ENCODE results near the gene ARF4.

The ARF4 gene

GRCh38 chr3:57545636-57546268 is 51.4 kb downstream of the ARF4 start:
- TF ChIP-seq, protein P1, sequence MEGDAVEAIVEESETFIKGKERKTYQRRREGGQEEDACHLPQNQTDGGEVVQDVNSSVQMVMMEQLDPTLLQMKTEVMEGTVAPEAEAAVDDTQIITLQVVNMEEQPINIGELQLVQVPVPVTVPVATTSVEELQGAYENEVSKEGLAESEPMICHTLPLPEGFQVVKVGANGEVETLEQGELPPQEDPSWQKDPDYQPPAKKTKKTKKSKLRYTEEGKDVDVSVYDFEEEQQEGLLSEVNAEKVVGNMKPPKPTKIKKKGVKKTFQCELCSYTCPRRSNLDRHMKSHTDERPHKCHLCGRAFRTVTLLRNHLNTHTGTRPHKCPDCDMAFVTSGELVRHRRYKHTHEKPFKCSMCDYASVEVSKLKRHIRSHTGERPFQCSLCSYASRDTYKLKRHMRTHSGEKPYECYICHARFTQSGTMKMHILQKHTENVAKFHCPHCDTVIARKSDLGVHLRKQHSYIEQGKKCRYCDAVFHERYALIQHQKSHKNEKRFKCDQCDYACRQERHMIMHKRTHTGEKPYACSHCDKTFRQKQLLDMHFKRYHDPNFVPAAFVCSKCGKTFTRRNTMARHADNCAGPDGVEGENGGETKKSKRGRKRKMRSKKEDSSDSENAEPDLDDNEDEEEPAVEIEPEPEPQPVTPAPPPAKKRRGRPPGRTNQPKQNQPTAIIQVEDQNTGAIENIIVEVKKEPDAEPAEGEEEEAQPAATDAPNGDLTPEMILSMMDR (IDR thresholded peaks at IDR 0.05; ENCODE audit: borderline replicate concordance, insufficient read depth, low read depth, low read length): no peak
- H3K4me3 ChIP-seq (ENCODE audit: low read depth, low read length): no peak overlapping the region

DNA sequence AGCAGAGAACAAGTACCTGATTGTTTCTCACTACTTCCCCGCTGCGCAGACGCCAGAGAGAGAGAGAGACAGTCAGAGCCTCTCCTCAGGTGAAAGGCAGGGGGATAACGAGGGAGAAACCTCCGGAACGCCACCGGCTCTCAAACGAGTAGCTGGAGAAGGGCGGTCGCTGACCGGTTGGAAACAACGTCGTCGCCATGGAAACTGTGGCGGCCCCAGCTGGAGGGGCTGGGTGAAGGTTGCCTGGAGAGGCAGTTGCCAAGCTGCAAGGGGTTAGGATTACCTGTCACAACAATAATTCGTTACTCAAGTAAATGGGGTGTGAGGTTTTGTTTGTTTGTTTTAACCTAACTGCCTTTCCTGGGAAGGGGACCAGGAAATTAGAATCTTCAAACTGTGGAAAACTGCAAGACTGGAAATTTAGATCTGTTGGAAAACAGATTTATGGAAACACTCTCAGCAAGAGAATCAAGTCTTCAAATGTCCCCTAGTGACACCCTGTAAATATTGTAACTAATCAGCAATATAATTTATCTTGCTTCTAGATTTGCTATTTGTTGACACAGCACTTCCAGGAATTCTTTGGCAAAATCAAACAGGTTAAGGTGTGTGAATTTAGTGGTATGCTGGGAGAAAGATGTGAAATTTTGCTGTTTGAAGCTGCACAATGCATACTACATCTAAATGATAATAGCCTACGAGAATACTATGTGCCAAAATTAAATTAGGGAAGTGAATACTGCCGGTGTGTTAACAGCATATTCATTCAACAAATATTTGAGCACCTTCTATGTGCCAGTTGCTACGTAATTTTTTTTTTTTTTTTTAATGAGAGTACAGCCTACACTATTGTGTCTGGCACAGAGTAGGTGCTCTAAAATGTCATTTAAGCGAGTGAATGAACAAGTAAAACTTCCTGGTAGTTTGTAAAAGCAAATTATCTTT is 52.7 kb downstream of the ARF4 start, which contains the start of gene DNAH12:
Gene DNAH12 (minus strand): TSS at position 164 of the 945 bp plus-strand sequence. CDS start 1,474 bp downstream, outside the sequence.
- H3K4me3 ChIP-seq (ENCODE audit: low read depth, low read length): no peak within 1 kb of the TSS
- TF ChIP-seq, protein P1 (IDR thresholded peaks at IDR 0.05; ENCODE audit: borderline replicate concordance, insufficient read depth, low read depth, low read length): no peak

DNA sequence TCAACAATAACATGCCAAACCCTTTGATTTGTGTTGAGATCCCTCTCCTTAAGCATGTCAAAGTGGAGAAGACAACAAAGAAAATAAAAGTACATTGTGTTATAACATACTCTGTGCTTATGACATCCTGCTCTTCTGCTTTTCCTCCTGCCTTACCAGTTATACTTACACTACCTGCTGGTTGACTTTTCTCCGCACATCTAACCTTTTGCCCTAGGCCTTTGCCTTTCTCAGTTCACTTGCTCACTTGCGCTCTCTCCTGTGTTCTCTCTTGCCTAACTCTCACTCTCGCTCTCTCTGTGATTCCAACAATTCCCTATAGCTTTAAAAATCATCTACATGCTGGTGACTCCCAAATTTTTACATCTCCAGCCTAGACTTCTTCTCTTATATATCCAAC is 58.7 kb downstream of the ARF4 start:
- TF ChIP-seq, protein P1 (IDR thresholded peaks at IDR 0.05; ENCODE audit: borderline replicate concordance, insufficient read depth, low read depth, low read length): no peak
- H3K4me3 ChIP-seq (ENCODE audit: low read depth, low read length): no peak overlapping the region

GRCh38 chr3:57530071-57530608 is 67.0 kb downstream of the ARF4 start:
- TF ChIP-seq, protein P1 (IDR thresholded peaks at IDR 0.05; ENCODE audit: borderline replicate concordance, insufficient read depth, low read depth, low read length): no peak
- no peak overlapping the region for H3K4me3 ChIP-seq (ENCODE audit: low read depth, low read length)

Data from GM12875 (cell line).